Measurements from ENCODE around the gene SUN2. TPM values are rescaled to one million over a fixed set of nuclear protein-coding genes. Genes with fewer than 3 reads are reported as not detected.

The SUN2 gene
- total and polyA plus RNA-seq, 3 donors from 2014 or later, result 90.8 to 331 (median 295) TPM

DNA sequence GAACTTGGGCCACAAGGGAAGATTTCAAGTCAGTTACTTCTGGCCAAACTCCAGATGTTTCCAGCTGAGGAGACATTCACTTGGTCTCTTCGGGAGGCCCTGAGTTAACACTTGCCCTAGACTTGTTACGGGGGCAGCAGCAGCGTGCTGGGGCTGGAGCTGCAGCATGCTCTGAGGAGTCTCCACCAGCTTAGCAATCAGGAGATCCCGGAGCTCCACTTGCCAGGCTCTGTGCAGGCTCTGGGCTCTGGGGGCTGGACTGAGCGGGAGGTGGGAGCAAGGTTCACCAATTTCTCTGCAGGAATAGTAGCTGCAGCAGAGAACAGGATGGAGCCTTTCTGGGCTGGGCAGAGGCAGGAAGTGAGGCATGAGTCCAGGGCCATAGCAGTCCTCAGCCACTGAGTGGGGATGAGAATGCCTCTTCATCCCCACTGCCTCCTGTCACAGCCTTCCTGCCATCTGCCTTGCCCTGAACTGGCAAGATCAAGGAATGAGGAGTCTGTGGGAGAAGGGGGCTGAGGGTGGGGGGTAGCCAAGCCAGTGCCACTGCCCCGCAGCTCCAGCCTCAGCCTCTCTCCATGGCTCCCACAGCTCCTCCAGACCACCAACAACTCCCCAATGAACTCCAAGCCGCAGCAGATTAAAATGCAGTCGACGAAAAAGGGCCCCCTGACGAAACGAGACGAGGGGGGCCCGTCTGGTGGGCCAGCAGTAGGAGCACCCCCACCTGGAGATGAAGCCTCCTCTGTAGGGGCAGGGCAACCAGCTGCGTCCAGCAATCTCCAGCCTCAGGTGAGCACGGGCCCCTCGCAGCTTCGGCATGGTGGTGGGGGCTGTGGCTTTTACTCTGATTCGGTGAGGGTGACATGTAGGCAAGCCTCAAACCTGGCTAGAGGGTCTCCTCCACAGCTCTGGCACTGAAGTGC, 26.7 kb downstream of the SUN2 start:
- TF ChIP-seq, protein P1, sequence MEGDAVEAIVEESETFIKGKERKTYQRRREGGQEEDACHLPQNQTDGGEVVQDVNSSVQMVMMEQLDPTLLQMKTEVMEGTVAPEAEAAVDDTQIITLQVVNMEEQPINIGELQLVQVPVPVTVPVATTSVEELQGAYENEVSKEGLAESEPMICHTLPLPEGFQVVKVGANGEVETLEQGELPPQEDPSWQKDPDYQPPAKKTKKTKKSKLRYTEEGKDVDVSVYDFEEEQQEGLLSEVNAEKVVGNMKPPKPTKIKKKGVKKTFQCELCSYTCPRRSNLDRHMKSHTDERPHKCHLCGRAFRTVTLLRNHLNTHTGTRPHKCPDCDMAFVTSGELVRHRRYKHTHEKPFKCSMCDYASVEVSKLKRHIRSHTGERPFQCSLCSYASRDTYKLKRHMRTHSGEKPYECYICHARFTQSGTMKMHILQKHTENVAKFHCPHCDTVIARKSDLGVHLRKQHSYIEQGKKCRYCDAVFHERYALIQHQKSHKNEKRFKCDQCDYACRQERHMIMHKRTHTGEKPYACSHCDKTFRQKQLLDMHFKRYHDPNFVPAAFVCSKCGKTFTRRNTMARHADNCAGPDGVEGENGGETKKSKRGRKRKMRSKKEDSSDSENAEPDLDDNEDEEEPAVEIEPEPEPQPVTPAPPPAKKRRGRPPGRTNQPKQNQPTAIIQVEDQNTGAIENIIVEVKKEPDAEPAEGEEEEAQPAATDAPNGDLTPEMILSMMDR (IDR thresholded peaks at IDR 0.05), result no peak
- TF ChIP-seq POLR2A (IDR thresholded peaks at IDR 0.05), result no peak
- peaks cover 11% of the 10 kb centered on the region for H3K4me1 ChIP-seq
- H3K9me3 ChIP-seq, result no peaks in the 10 kb centered on the region
- no peak for DNase-seq
- no peak overlapping the region for H3K27ac ChIP-seq
- intact Hi-C loops (cut with DNase I; ENCODE audit: low total_unique reads), result no loop called here
- H3K36me3 ChIP-seq (ENCODE audit: low read depth, missing control alignments), result no peaks in the 10 kb centered on the region
- 81 to 87% methylated on average over 10 to 18 of the region's 18 CpGs for WGBS, 2 donors
- no peak overlapping the region for H3K4me3 ChIP-seq
- H3K27me3 ChIP-seq, result no peaks in the 10 kb centered on the region

GRCh38 chr22:38727530-38728451, 28.0 kb downstream of the SUN2 start:
- Histone ChIP-seq H3K4me3 (no peak overlapping the region), H3K9me3 (no peaks in the 10 kb centered on the region), H3K4me1 (peaks cover 7% of the 10 kb centered on the region), H3K27me3 (no peaks in the 10 kb centered on the region), H3K27ac (no peak overlapping the region), H3K36me3 (ENCODE audit: low read depth, missing control alignments) (no peaks in the 10 kb centered on the region)
- TF ChIP-seq, protein P1 (IDR thresholded peaks at IDR 0.05), result no peak
- TF ChIP-seq POLR2A (IDR thresholded peaks at IDR 0.05), result no peak
- intact Hi-C loops (cut with DNase I; ENCODE audit: low total_unique reads), result no loop called here
- 87 to 94% methylated on average over 8 to 15 of the region's 15 CpGs for WGBS, 2 donors
- DNase-seq, result no peak

DNA sequence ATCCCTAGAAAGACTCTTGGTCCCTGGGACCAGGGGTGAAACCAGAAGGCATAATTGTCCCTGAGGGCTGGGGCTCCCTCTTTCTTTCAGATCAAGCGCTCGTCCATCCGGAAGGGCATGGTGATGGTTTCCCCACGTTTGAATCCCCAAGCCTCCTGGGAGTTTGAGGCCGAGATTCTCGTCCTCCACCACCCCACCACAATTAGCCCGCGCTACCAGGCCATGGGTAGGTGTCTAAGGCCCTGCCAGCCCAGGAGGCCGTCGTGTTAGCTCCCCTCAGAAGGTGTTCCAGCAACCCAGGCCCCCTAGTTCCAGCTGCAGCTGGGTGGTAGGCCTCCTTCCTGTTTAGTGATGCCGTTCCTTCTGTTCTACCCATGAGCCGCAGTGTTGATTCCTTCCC, 28.7 kb downstream of the SUN2 start:
- Histone ChIP-seq H3K36me3 (ENCODE audit: low read depth, missing control alignments) (no peaks in the 10 kb centered on the region), H3K9me3 (no peaks in the 10 kb centered on the region), H3K4me1 (peaks cover 7% of the 10 kb centered on the region), H3K27ac (no peak overlapping the region), H3K4me3 (no peak overlapping the region), H3K27me3 (no peaks in the 10 kb centered on the region)
- TF ChIP-seq, protein P1 (IDR thresholded peaks at IDR 0.05), result no peak
- no peak for TF ChIP-seq POLR2A (IDR thresholded peaks at IDR 0.05)
- 89 to 98% methylated on average over 5 to 12 of the region's 12 CpGs for WGBS, 2 donors
- intact Hi-C loops (cut with DNase I; ENCODE audit: low total_unique reads), result no loop called here
- DNase-seq, result no peak

- Histone ChIP-seq H3K36me3 (ENCODE audit: low read depth, missing control alignments) (no peaks in the 10 kb centered on the region), H3K9me3 (no peaks in the 10 kb centered on the region), H3K27ac (no peak overlapping the region), H3K27me3 (no peaks in the 10 kb centered on the region), H3K4me1 (peaks cover 7% of the 10 kb centered on the region), H3K4me3 (no peak overlapping the region)
- WGBS, 2 donors, result 94 to 95% methylated on average over 16 to 18 of the region's 18 CpGs
- no peak for TF ChIP-seq POLR2A (IDR thresholded peaks at IDR 0.05)
- TF ChIP-seq, protein P1 (IDR thresholded peaks at IDR 0.05), result no peak
- intact Hi-C loops (cut with DNase I; ENCODE audit: low total_unique reads), result no loop called here
- DNase-seq, result no peak
These were observed 29.7 kb downstream of the SUN2 start for GRCh38 chr22:38725900-38726655.
